Measurements from ENCODE around the gene OR6X1.

- no peak for TF ChIP-seq CTCF (IDR thresholded peaks at IDR 0.05)
- TF ChIP-seq POLR2A (IDR thresholded peaks at IDR 0.05) = no peak
- no peak for TF ChIP-seq POLR2AphosphoS5 (IDR thresholded peaks at IDR 0.05)
- no peak for TF ChIP-seq EP300 (IDR thresholded peaks at IDR 0.05)
Measured at GRCh38 chr11:123742031-123742723, 12.1 kb downstream of the OR6X1 start.
